22Rv1 (cell line): ENCODE data around the gene CSNK2B.

Experiments used
- CTCF ChIP-seq: fragments of 450-650 bp; IDR thresholded peaks from 2 replicates; pipeline ENCODE4 v1.5.1; 2017; ENCODE audit warnings: mild to moderate bottlenecking
- ZFX ChIP-seq: fragments of 450-650 bp; IDR thresholded peaks from 2 replicates; pipeline ENCODE4 v1.6.1; 2017; ENCODE audit warnings: antibody characterized with exemption, borderline replicate concordance

- no peak for TF ChIP-seq CTCF
- TF ChIP-seq ZFX = no peak
These were observed 11.1 kb upstream of the CSNK2B start for GRCh38 chr6:31654574-31655348.
